Memory B cell (primary cell): Measurements from ENCODE around the gene LAIR1.

Experiments
- ATAC-seq: fragments of 150-1000 bp; cut with Tn5 transposase; 2 replicates; pipeline ENCODE4 v1.10.0; 2021; ENCODE audit warnings: low read depth, mild to moderate bottlenecking, moderate library complexity
- DNase-seq, 2 donors: peaks; one replicate each; pipeline ENCODE4 v3.0.0; 2022; ENCODE audit warnings: low spot score in 2 of 2
- H3K27ac Mint-ChIP-seq: one replicate; pipeline ENCODE4 v1.8.0; 2022; ENCODE audit warnings: mild to moderate bottlenecking, moderate library complexity, mixed read lengths
- H3K27me3 Mint-ChIP-seq: one replicate; pipeline ENCODE4 v1.8.0; 2022; ENCODE audit warnings: mixed read lengths
- H3K36me3 Mint-ChIP-seq: one replicate; pipeline ENCODE4 v1.8.0; 2022; ENCODE audit warnings: mild to moderate bottlenecking, mixed read lengths
- H3K4me1 Mint-ChIP-seq: one replicate; pipeline ENCODE4 v1.8.0; 2022; ENCODE audit warnings: mixed read lengths
- H3K4me3 Mint-ChIP-seq: one replicate; pipeline ENCODE4 v1.8.0; 2022; ENCODE audit warnings: mild to moderate bottlenecking, moderate library complexity, mixed read lengths
- H3K9me3 Mint-ChIP-seq: one replicate; pipeline ENCODE4 v1.8.0; 2022; ENCODE audit warnings: mixed read lengths

The LAIR1 gene

DNA sequence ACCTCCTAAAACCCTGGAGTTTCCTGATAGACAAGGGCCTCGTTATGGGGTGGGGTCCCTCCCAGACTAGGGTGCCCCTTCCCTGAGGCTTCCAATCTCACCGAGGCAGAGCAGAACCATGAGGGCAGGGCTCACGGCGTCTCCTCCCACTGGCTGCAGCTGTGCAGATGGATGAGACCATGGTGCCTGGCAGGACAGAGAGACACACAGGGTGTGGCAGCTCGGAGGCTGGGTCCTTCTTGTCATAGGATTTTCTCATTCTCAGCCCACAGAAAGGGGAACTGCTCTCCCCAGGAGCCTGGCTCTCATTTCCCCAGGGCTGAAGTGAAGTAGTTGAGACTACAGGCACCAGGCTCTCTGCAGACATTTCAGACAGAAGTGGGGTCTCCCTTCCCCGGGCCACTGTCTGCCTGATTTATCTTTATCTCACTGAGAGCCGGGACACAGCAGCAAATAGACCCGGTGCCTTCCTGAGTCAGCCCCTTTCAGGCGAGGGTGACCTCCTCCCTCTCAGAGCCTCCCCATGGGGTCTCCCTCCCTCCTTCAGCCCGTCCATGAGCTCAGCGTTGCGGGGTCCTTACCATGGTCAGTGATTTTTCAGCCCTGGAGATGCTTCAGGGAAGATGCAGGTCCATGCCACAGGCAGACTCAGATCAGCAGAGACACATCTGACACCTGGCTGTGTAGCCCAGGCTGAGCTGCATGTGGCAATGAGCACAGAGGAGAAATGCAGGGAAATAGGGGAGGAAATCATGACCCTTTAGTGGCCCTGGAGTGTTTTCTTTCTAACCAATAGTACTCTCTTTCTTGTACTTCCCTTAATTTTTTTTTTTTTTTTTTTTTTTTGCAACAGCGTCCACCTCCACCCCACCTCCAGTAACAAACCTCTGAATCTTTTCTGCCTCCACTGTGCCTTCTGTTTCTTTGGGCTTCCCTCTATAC is 52.0 kb downstream of the LAIR1 start, which contains the start of gene LILRA5:
LILRA5 (minus strand) TSS at position 731 of the 942 bp plus-strand sequence; CDS start at position 584, 147 bp downstream.
- ATAC-seq (peak; percentile 98), DNase-seq (peak in 1 of 2 donors; percentile 35)
- Mint-ChIP-seq H3K36me3 (no peaks in the 10 kb centered on the region), H3K27ac (no peak within 1 kb of the TSS), H3K4me3 (no peak within 1 kb of the TSS), H3K27me3 (peaks cover 16% of the 10 kb centered on the region), H3K9me3 (no peaks in the 10 kb centered on the region), H3K4me1 (peaks cover 6% of the 10 kb centered on the region)

DNA sequence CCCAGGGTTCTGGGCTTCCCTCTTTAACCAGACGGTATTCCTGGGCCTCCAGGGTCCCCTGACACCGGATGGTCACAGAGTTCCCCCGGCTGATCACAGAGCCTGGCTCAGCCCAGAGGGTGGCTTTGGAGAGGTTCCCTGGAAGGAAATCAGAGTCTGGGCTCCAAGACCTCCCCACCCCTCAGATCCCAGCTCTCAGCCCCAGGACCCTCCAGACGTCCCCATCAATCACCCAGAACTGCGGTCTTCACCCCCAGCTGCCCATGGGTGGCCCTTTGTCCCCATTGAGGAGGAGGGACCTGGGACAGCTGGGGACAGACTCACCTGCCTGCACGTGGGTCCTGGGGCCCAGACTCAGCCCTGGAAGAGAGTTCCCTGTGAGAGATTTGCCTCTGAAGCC is 52.7 kb downstream of the LAIR1 start:
- peaks cover 6% of the 10 kb centered on the region for H3K4me1 Mint-ChIP-seq
- no peak overlapping the region for H3K4me3 Mint-ChIP-seq
- H3K9me3 Mint-ChIP-seq = no peaks in the 10 kb centered on the region
- ATAC-seq (no peak), DNase-seq (no peak)
- H3K27me3 Mint-ChIP-seq = peaks cover 14% of the 10 kb centered on the region
- no peaks in the 10 kb centered on the region for H3K36me3 Mint-ChIP-seq
- H3K27ac Mint-ChIP-seq = no peak overlapping the region

DNA sequence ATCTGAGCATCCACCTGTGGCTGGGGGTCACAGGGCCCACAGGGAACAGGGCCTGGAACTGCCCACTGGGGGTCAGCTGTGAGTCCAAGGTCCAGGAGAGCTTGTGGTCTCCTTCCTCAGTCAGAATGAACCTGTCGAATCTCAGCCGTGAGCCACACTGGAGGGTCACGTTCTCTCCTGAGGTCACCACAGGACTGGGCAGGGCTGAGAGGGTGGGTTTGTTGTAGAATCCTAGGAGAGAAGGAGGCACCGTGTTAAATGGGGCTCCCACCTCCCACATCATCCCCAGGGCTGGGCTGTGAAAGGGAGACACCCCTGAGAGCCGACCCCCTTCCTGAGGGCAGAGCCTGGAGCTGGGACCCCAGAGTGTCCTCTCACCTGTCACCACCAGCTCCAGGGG is 53.2 kb downstream of the LAIR1 start:
- H3K27ac Mint-ChIP-seq = no peak overlapping the region

DNA sequence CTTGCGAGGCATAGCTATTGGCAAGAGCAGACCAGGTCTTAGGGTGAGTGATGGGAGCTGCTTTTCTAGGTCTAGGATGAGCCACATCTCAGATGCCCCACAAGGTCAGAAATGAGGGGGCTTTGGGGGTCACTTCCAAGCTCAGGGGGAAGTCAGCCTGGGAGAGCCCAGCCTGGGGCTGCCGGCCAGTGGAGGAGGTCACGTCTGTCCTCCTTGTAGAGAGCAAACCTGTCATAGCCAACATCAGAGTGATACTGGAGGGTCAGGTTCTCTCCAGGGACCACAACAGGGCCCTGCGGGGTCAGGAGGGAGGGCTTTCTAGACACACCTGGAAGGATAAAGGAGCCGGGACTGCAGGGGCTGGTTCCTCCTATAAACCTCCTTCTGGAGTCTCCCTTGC is 54.2 kb downstream of the LAIR1 start:
- no peak for ATAC-seq
- H3K4me3 Mint-ChIP-seq = no peak overlapping the region
- H3K9me3 Mint-ChIP-seq = no peaks in the 10 kb centered on the region
- no peak overlapping the region for H3K27ac Mint-ChIP-seq
- no peaks in the 10 kb centered on the region for H3K36me3 Mint-ChIP-seq
- peaks cover 18% of the 10 kb centered on the region for H3K27me3 Mint-ChIP-seq
- no peak for DNase-seq
- H3K4me1 Mint-ChIP-seq = peaks cover 6% of the 10 kb centered on the region

More for the DNA sequence above, 53.2 kb downstream of the LAIR1 start:
- ATAC-seq (no peak), DNase-seq (no peak)
- Mint-ChIP-seq H3K4me1 (peaks cover 6% of the 10 kb centered on the region), H3K36me3 (no peaks in the 10 kb centered on the region), H3K27me3 (peaks cover 18% of the 10 kb centered on the region), H3K9me3 (no peaks in the 10 kb centered on the region), H3K4me3 (no peak overlapping the region)

DNA sequence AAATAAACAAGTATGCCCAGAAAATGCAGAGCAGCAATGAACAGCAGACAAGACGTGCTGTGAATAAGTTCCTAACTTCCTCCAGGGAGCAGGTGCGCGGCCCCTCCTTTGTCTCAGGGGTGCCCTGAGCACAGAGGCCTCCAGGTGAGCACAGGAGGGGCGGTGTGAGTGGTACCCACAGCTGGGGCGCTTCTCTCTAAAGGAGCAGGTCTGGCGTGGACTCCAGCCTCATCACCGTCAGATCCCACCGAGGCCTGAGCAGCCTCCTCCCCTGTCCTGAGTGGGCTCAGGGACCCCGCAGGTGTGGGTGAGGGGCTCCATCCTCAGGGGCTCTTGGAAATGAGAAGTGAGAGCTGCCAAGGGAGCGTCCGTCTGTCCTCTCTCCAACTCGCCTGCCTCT is 54.9 kb downstream of the LAIR1 start:
- Mint-ChIP-seq H3K9me3 (no peaks in the 10 kb centered on the region), H3K4me1 (peaks cover 6% of the 10 kb centered on the region), H3K36me3 (no peaks in the 10 kb centered on the region), H3K27ac (no peak overlapping the region), H3K4me3 (no peak overlapping the region), H3K27me3 (peaks cover 23% of the 10 kb centered on the region)
- DNase-seq = no peak
- ATAC-seq = no peak

DNA sequence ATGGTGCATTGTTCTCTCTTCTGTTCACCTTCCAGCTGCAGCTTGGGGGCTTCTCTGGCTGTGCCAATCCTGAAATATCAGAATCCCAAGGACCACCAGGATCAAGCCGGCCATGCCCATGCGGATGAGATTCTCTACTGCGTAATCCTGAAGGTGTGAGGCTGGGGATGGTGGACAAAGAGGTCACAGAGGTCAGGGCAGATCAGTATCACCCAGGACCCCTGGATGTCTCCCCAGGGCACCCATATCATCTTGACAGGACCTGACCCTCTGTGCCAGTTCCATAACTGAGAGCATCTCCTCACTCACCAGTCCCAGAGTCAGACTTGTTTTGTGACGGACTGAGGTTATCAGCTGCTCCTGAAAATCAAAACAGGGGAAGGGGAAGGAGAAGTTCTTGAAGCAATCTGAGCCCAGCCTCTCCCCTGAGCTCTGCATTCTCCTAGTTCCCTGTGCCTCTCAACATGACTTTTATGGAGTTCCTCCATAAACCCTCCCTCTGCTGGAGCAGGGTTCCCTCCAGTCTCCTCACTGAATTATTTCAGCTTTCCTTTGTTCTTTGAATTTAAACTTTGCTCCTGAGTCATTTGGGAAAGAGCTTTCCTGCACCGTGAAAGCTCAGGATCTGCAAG is 57.2 kb downstream of the LAIR1 start:
- Mint-ChIP-seq H3K4me3 (no peak overlapping the region), H3K27me3 (peaks cover 20% of the 10 kb centered on the region), H3K36me3 (no peaks in the 10 kb centered on the region), H3K4me1 (peaks cover 2% of the 10 kb centered on the region), H3K27ac (no peak overlapping the region), H3K9me3 (no peaks in the 10 kb centered on the region)
- ATAC-seq (no peak), DNase-seq (no peak)

DNA sequence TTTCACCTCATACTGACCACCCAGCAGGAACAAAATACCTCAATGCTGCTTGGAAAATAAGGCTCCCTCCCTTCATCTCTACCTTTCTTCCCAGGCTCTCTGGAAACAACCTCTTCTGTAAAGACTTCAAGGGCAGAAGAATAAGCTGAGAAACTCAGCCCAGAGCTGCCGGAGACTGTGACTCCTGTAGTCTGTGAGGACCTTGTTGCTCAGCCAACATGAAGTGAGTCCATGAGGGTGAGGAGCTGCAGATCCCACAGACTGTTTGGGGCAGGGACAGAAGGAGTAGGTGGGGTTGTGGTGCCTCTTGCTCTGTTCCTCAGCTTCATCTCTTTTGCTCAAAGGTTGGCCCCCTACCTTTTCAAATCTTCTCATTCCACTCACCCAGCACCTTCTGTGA is 59.6 kb downstream of the LAIR1 start:
- no peak for DNase-seq
- no peaks in the 10 kb centered on the region for H3K4me1 Mint-ChIP-seq
- H3K27ac Mint-ChIP-seq = no peak overlapping the region
- no peaks in the 10 kb centered on the region for H3K36me3 Mint-ChIP-seq
- ATAC-seq = no peak
- H3K9me3 Mint-ChIP-seq = no peaks in the 10 kb centered on the region
- H3K4me3 Mint-ChIP-seq = no peak overlapping the region
- H3K27me3 Mint-ChIP-seq = peaks cover 22% of the 10 kb centered on the region

DNA sequence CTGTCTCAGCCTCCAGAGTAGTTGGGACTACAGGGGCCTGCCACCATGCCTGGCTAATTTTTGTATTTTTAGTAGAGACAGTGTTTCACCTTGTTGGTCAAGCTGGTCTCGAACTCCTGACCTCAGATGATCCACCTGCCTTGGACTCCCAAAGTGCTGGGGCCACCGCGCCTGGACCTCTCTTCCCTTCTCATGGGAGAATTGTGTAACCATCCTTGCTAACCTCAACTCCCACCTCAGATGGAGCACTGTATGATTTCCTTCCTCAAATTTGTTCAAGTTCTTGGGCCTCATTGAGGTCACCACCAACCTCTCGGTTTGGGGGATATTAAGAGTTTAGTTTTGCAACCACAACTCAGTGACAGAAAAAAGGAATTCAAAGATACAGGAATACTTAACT is 62.5 kb downstream of the LAIR1 start:
- Mint-ChIP-seq H3K36me3 (no peaks in the 10 kb centered on the region), H3K4me1 (no peaks in the 10 kb centered on the region), H3K9me3 (no peaks in the 10 kb centered on the region), H3K4me3 (no peak overlapping the region), H3K27ac (no peak overlapping the region), H3K27me3 (peaks cover 26% of the 10 kb centered on the region)
- DNase-seq = no peak
- no peak for ATAC-seq
